ENCODE measurements around the gene S100PBP.

DNA sequence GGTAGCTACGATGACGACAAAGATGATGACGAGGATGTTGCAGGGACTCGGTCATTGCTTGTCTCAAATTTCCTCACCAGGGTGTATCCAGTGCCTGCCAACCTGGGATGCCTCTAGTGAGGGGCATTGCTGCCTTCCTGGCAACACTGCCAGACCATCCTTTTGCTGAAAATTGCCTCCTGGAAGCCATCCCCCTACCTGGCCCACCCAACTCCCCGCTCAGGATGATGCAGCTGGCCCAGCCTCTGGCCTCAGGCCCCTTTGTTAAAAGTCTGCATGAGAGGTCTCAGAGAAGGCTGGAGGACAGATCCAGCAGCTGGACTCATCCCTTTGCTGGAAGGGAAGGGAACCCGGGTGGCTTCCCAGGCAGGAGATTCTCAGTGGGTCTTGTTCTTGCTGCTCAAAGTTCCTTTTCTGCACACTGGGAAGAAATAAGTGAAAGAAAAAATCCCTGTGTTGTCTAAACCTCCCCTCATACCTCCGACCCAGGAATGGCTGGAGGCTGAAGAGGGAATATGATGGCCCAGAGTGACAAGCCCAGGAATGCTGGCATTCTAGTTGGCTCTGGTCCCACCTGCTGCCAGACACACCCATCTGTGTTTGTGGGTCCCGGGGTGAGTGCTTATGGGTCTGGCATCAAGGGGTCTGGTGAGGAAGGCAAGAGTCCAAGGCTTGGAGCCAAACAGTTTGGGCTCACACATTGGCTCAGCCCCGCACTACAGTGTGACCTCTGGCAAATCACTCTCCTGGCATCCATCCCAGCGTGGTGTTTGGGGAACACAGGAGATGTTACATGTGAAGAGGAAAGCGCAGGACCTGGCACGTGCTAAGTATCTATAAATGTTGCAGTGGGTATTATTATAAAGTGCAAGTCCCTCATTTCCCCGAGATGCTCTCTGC lies 60.0 kb downstream of the S100PBP start:
- TF ChIP-seq, protein P1, sequence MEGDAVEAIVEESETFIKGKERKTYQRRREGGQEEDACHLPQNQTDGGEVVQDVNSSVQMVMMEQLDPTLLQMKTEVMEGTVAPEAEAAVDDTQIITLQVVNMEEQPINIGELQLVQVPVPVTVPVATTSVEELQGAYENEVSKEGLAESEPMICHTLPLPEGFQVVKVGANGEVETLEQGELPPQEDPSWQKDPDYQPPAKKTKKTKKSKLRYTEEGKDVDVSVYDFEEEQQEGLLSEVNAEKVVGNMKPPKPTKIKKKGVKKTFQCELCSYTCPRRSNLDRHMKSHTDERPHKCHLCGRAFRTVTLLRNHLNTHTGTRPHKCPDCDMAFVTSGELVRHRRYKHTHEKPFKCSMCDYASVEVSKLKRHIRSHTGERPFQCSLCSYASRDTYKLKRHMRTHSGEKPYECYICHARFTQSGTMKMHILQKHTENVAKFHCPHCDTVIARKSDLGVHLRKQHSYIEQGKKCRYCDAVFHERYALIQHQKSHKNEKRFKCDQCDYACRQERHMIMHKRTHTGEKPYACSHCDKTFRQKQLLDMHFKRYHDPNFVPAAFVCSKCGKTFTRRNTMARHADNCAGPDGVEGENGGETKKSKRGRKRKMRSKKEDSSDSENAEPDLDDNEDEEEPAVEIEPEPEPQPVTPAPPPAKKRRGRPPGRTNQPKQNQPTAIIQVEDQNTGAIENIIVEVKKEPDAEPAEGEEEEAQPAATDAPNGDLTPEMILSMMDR (IDR thresholded peaks at IDR 0.05) = no peak
- no peak for TF ChIP-seq POLR2A (IDR thresholded peaks at IDR 0.05)
